PC-9 (cell line): ENCODE results near the gene LGI2. TPM values are rescaled to one million over a fixed set of nuclear protein-coding genes. Genes with fewer than 3 reads are reported as not detected.

ENCODE experiments used
- BruUV-seq: library from RNA; stranded (reverse); fragments of 400-500 nt; replicated peaks from 2 replicates; lab custom pipeline; 2021; lab: Mats Ljungman, UMichigan
- CTCF ChIA-PET: fragments of 300-600 bp; sonication (Branson Sonifier 250); formaldehyde crosslinking; loops from one replicate; lab custom pipeline; 2022; ENCODE audit warnings: antibody characterized with exemption; lab: Charles Lee
- POLR2A ChIA-PET: fragments of 300-600 bp; sonication (Branson Sonifier 250); formaldehyde crosslinking; loops from one replicate; lab custom pipeline; 2022; ENCODE audit warnings: antibody characterized with exemption; ENCODE audit not compliant: unreplicated experiment; lab: Charles Lee
- DNase-seq, 2 experiments: peaks; one replicate each; pipeline versions ENCODE4 v3.0.0 to v3.0.0-alpha.2; 2015 to 2022; ENCODE audit warnings: mixed read lengths in 1 of 2
- H2AFZ ChIP-seq: fragments of 200-600 bp; sonication (generic); 2 replicates; pipeline ENCODE4 v1.8.1; 2017; ENCODE audit warnings: antibody characterized with exemption
- H3F3A ChIP-seq: fragments of 200-600 bp; sonication (generic); 2 replicates; pipeline ENCODE4 v1.8.1; 2017; ENCODE audit warnings: antibody characterized with exemption, mild to moderate bottlenecking, low read depth; ENCODE audit not compliant: insufficient read depth
- H3K27ac ChIP-seq: fragments of 200-600 bp; sonication (generic); 2 replicates; pipeline ENCODE4 v1.6.1; 2016; ENCODE audit warnings: mixed run types
- H3K27me3 ChIP-seq: fragments of 200-600 bp; sonication (generic); 2 replicates; pipeline ENCODE4 v1.6.1; 2016; ENCODE audit warnings: low read depth, mixed run types; ENCODE audit not compliant: insufficient read depth
- H3K36me3 ChIP-seq: fragments of 200-600 bp; sonication (generic); 2 replicates; pipeline ENCODE4 v1.6.1; 2016; ENCODE audit warnings: low read depth, mixed run types
- H3K4me1 ChIP-seq: fragments of 200-600 bp; sonication (generic); replicated peaks from 2 replicates; pipeline ENCODE4 v1.6.1; 2016; ENCODE audit warnings: mixed run types; ENCODE audit not compliant: insufficient read depth
- H3K4me2 ChIP-seq: fragments of 200-600 bp; sonication (generic); 2 replicates; pipeline ENCODE4 v1.6.1; 2017; ENCODE audit warnings: mixed run types
- H3K4me3 ChIP-seq: fragments of 200-600 bp; sonication (generic); 2 replicates; pipeline ENCODE4 v1.6.1; 2016; ENCODE audit warnings: mixed run types
- H3K79me2 ChIP-seq: fragments of 200-600 bp; sonication (generic); 2 replicates; pipeline ENCODE4 v1.6.1; 2017; ENCODE audit warnings: low read depth, mixed run types
- H3K9me2 ChIP-seq: fragments of 200-600 bp; sonication (generic); 2 replicates; pipeline ENCODE4 v1.8.1; 2017; ENCODE audit warnings: mild to moderate bottlenecking; ENCODE audit not compliant: insufficient read depth
- H3K9me3 ChIP-seq: fragments of 200-600 bp; sonication (generic); 2 replicates; pipeline ENCODE4 v1.8.1; 2016; ENCODE audit warnings: low read depth; ENCODE audit not compliant: insufficient read depth
- H4K20me1 ChIP-seq: fragments of 200-600 bp; sonication (generic); 2 replicates; pipeline ENCODE4 v1.8.1; 2017; ENCODE audit not compliant: insufficient read depth
- CTCF ChIP-seq: fragments of 200-600 bp; sonication (generic); conservative IDR thresholded peaks from 2 replicates; pipeline ENCODE4 v1.6.1; 2017; ENCODE audit warnings: mixed run types, antibody characterized with exemption, mild to moderate bottlenecking, moderate library complexity
- EZH2 ChIP-seq: fragments of 200-600 bp; sonication (generic); IDR thresholded peaks from 2 replicates; pipeline ENCODE4 v1.8.0; 2017; ENCODE audit warnings: antibody characterized with exemption, low read depth
- intact Hi-C: fragments of 100-400 bp; cut with micrococcal nuclease; formaldehyde crosslinking; loops from one replicate; pipeline ENCODE4 v1.10.0; 2022; ENCODE audit not compliant: unreplicated experiment
- total RNA-seq: library from RNA; stranded (reverse); gene quantifications from 2 replicates; pipeline ENCODE4 v1.2.3, GENCODE V29; 2021

The LGI2 gene
- total RNA-seq, 1 experiment from 2014 or later = not detected

DNA sequence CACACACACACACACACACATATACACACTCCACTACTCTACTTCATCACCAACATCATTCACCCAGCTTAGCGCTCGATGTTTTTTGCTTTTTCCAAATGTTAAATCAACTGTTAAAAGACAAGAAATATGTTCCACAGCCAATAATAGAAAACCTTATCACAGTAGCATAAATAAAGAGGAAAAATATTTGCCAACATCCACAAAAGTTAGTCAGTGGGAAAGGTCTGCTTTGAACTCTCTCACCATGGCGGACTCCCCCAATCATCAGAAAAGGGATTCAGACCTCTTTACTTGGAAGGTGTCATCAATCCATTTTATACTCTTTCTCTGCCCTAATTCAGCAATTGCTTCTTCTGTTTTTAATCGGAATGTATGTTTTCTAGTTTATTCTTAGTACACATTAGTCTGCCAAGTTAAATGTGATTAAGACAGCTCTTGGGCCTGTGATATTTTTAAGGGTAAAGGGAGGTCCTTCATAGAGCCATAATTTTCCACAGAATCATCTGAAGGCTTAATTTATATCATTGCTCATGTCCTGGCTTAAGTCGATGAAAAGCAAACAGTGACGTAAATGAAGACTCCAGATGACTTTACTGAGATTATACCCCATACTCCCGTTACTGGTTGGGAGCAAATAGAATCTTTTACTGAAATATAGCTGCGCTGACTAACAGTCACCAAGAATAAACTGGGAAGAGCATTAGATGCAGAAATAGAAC lies 29.7 kb upstream of the LGI2 start:
- Histone ChIP-seq H3K9me2 (no peaks in the 10 kb centered on the region), H3K4me3 (no peak overlapping the region)
- BruUV-seq = no TSS peak

DNA sequence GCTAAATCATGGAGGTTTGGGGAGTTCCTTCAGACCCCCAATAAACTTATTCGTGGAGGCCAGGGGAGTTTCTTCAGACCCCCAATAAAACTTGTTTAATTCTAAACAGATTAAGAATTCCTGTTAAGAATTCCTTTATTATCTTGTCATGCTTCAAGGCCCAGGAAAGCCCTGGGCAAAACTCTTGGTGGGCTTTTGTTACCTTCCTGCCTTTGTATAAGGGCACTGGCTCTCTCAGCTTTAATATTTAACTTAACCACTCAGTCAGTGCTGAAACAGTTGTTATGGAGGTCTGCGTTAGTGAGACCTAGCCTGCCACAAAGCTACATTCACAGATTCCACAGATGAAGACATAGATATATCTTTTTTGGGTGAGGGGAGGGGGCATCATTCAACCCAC lies 29.0 kb upstream of the LGI2 start:
- no peak overlapping the region for H2AFZ ChIP-seq
- no peaks in the 10 kb centered on the region for H3K36me3 ChIP-seq
- no peaks in the 10 kb centered on the region for H3F3A ChIP-seq
- TF ChIP-seq EZH2 (no peak), CTCF (no peak)
- no TSS peak for BruUV-seq
- intact Hi-C loops = no loop called here
- no peaks in the 10 kb centered on the region for H3K9me3 ChIP-seq
- no peak overlapping the region for H3K27ac ChIP-seq
- no peak overlapping the region for H3K4me2 ChIP-seq
- CTCF ChIA-PET = no interaction called here
- DNase-seq = no peak
- no peaks in the 10 kb centered on the region for H4K20me1 ChIP-seq
- no peak overlapping the region for H3K4me3 ChIP-seq
- no peaks in the 10 kb centered on the region for H3K27me3 ChIP-seq
- no peaks in the 10 kb centered on the region for H3K4me1 ChIP-seq
- no peaks in the 10 kb centered on the region for H3K9me2 ChIP-seq
- no peaks in the 10 kb centered on the region for H3K79me2 ChIP-seq
- POLR2A ChIA-PET = no interaction called here

More for the DNA sequence above, 29.7 kb upstream of the LGI2 start:
- TF ChIP-seq CTCF (no peak), EZH2 (no peak)
- CTCF ChIA-PET = no interaction called here
- no peaks in the 10 kb centered on the region for H3K36me3 ChIP-seq
- H4K20me1 ChIP-seq = no peaks in the 10 kb centered on the region
- intact Hi-C loops = no loop called here
- POLR2A ChIA-PET = no interaction called here
- H3K27me3 ChIP-seq = no peaks in the 10 kb centered on the region
- H2AFZ ChIP-seq = no peak overlapping the region
- no peak overlapping the region for H3K27ac ChIP-seq
- no peaks in the 10 kb centered on the region for H3K9me3 ChIP-seq
- no peaks in the 10 kb centered on the region for H3K79me2 ChIP-seq
- H3K4me2 ChIP-seq = no peak overlapping the region
- DNase-seq = no peak
- H3F3A ChIP-seq = no peaks in the 10 kb centered on the region
- H3K4me1 ChIP-seq = no peaks in the 10 kb centered on the region

DNA sequence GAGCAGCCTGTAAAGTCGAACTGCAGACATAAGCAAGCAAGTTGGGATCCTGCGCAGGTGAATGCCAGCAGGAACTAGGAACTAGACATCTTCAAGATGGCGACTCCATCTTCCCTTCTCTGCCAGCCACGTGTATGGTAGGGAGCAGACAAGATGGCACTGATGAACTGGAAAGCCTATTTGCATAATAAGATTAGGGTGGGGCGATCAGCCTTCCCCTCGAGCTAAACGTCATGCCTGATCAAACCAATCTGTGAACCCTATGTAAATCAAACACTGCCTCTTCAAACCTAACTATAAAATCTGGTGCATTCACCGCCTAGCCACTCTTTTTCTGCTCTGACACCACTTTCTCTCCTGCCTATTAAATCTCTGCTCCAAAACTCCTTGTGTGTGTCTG lies 28.1 kb upstream of the LGI2 start:
- Histone ChIP-seq H3K4me2 (no peak overlapping the region), H3K9me3 (no peaks in the 10 kb centered on the region), H3K4me1 (no peaks in the 10 kb centered on the region), H3K36me3 (no peaks in the 10 kb centered on the region), H3F3A (no peaks in the 10 kb centered on the region), H3K79me2 (no peaks in the 10 kb centered on the region), H3K9me2 (no peaks in the 10 kb centered on the region), H3K4me3 (no peak overlapping the region), H2AFZ (no peak overlapping the region), H3K27ac (no peak overlapping the region), H3K27me3 (no peaks in the 10 kb centered on the region), H4K20me1 (no peaks in the 10 kb centered on the region)
- no peak for DNase-seq
- ChIA-PET POLR2A (no interaction called here), CTCF (no interaction called here)
- no peak for TF ChIP-seq EZH2
- no peak for TF ChIP-seq CTCF
- intact Hi-C loops = no loop called here
- BruUV-seq = no TSS peak
